Tibial nerve (tissue), 4 donors: ENCODE measurements around the gene UBE2N.

Experiments
- EP300 ChIP-seq, 2 donors: sonication (generic); formaldehyde crosslinking; IDR thresholded peaks; one replicate each; pipeline ENCODE4 v1.6.1; 2017; ENCODE audit warnings: antibody characterized with exemption in 2 of 2, mild to moderate bottlenecking in 1 of 2
- POLR2A ChIP-seq, 2 donors: fragments of 450-650 bp; IDR thresholded peaks; one replicate each; pipeline ENCODE4 v1.6.1; 2017; ENCODE audit warnings: antibody characterized with exemption in 2 of 2, mild to moderate bottlenecking in 2 of 2, moderate library complexity in 2 of 2
- TF ChIP-seq, protein P1 (sequence below), 5 experiments: fragments of 200-600 bp in 3 of 5; fragments of 450-650 bp in 2 of 5; sonication (generic) in 3 of 5; IDR thresholded peaks; one replicate each; pipeline ENCODE4 v1.5.1; 2016 to 2019; ENCODE audit warnings: antibody characterized with exemption in 5 of 5, mild to moderate bottlenecking in 3 of 5, moderate library complexity in 2 of 5

DNA sequence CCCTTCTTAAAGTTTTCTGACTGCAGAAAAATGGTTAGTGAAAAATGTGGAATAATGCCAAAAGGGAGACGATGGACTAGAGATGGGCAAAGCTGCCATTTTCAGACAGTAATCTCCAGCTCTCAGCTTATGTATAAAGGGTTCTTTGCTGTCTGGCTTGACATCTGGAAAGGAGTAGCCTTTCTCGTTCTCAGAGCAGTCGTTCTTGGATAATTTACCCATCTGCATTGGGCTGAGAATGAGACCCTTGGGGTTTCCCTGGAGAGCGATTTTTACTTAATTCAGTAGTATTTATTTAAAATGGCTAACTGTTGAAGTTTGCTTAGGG lies 62.8 kb downstream of the UBE2N start:
- TF ChIP-seq POLR2A (IDR thresholded peaks at IDR 0.05) (no peak), EP300 (IDR thresholded peaks at IDR 0.05) (no peak)
- TF ChIP-seq, protein P1, sequence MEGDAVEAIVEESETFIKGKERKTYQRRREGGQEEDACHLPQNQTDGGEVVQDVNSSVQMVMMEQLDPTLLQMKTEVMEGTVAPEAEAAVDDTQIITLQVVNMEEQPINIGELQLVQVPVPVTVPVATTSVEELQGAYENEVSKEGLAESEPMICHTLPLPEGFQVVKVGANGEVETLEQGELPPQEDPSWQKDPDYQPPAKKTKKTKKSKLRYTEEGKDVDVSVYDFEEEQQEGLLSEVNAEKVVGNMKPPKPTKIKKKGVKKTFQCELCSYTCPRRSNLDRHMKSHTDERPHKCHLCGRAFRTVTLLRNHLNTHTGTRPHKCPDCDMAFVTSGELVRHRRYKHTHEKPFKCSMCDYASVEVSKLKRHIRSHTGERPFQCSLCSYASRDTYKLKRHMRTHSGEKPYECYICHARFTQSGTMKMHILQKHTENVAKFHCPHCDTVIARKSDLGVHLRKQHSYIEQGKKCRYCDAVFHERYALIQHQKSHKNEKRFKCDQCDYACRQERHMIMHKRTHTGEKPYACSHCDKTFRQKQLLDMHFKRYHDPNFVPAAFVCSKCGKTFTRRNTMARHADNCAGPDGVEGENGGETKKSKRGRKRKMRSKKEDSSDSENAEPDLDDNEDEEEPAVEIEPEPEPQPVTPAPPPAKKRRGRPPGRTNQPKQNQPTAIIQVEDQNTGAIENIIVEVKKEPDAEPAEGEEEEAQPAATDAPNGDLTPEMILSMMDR (IDR thresholded peaks at IDR 0.05) = no peak
